HG03097 (cell line): ENCODE results near the gene C16orf54.
"Not testable (repeated sequence)": the region's sequence is repeated elsewhere in the genome, so short reads cannot be mapped to it uniquely, and the experiment has no call there.

Experiments used
- ATAC-seq: cut with Tn5 transposase; IDR thresholded peaks from one replicate; pipeline ENCODE4 v1.9.1; 2021; ENCODE audit not compliant: unreplicated experiment, low FRiP score

The C16orf54 gene, protein sequence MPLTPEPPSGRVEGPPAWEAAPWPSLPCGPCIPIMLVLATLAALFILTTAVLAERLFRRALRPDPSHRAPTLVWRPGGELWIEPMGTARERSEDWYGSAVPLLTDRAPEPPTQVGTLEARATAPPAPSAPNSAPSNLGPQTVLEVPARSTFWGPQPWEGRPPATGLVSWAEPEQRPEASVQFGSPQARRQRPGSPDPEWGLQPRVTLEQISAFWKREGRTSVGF

DNA sequence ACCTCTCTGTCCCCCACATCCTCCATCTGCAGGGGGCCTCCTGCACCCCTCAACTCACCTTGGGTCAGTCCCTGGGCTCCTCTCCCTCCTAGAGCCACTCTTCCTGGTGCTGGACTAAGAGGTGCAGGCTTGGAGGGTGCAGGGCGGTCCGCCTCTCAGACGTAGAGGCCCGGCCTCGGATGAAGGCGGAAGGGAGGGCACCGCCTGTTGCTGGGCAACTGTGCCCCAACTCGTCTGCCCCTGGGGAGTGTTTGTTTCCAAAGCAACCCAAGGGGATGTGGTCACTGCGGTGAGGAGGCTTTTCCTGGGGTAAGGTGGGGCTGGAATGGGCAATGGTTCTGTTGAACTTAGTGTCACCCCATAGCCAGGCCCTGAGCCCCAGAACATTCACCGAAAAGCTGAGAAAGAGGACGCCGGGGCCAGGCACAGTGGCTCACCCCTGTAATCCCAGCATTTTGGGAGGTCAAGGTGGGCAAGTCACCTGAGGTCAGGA is at the start of gene C16orf54:
TSS of gene C16orf54 (minus strand) at position 138 of the 493 bp plus-strand sequence. CDS start 1,039 bp downstream, outside the sequence.
- peak; percentile 80 for ATAC-seq

DNA sequence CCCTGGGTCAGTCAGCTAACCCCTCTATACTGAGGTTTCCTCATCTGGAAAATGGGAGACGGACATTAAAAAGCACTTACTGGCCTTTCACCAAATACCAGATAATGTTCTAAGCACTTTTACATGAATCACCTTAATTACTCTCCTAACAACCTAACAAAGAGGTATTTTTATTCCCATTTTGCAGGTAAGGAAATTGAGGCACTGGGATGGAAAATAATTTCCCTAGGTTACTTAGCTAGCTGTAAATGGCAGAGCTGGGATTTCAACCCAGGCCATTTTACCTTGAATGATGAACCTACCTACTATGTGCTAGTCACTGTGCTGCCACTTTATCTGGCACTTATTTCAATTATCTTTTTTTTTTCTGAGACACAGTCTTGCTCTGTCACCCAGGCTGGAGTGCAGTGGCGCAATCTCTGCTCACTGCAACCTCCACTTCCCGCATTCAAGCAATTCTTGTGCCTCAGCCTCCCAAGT is 48.5 kb upstream of the C16orf54 start:
- ATAC-seq: no peak

DNA sequence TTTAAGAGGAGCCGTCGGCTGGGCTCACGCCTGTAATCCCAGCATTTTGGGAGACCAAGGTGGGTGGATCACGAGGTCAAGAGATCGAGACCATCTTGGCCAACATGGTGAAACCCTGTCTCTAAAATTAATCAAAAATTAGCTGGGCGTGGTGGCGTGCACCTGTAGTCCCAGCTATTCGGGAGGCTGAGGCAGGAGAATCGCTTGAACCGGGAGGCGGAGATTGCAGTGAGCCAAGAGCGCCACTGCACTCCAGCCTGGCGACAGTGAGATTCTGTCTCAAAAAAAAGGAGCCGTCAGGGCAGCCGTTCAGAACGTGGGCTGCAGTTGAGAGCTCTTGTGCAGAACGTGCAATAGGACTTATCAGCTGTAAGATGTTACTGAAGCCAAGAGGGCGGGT is 47.4 kb upstream of the C16orf54 start:
- not testable (repeated sequence) for ATAC-seq

DNA sequence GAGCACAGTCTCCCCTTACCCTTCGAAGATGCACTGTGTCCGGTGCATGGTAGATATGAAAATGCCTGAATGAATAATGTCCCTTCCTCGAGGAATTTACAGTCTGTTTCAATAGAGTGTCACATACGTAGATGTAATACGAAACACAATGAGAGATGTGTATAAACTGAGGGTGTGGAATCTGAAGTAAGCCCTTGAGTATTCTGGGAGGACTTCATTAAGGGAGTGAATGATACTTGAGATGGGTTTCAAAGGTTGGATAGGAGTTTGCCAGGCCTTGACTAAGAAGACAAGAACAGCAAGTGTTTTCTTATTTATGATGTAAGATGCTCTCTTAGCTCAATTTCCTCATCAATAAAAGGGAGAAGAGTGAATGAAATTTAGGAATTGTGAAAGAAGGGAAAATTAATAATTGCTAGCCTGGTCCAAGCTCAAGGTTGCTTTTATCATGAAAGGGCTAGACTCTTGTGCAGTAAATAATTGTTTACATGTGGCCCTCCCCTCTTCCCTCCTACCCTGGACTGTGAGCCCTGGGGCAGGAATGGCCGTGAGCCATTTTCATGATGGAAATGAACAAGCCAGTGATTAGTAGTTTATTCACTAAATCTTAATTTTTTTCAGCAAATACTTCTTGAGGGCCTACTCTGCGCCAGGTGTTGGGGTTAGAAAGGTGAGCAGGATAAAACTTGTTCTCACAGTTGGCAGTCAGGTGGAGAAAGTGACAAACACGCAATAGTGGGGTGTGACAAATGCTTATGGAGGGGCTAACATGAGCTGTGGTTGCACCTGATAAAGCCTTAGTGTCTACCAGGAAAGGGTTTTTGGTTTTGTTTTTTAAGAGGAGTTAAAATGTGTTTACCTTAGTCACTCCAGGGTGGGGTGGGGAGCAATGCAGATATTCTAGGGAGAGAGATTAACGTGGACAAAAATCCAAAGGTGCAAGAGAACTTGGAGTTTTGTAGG is 46.3 kb upstream of the C16orf54 start:
- no peak for ATAC-seq

DNA sequence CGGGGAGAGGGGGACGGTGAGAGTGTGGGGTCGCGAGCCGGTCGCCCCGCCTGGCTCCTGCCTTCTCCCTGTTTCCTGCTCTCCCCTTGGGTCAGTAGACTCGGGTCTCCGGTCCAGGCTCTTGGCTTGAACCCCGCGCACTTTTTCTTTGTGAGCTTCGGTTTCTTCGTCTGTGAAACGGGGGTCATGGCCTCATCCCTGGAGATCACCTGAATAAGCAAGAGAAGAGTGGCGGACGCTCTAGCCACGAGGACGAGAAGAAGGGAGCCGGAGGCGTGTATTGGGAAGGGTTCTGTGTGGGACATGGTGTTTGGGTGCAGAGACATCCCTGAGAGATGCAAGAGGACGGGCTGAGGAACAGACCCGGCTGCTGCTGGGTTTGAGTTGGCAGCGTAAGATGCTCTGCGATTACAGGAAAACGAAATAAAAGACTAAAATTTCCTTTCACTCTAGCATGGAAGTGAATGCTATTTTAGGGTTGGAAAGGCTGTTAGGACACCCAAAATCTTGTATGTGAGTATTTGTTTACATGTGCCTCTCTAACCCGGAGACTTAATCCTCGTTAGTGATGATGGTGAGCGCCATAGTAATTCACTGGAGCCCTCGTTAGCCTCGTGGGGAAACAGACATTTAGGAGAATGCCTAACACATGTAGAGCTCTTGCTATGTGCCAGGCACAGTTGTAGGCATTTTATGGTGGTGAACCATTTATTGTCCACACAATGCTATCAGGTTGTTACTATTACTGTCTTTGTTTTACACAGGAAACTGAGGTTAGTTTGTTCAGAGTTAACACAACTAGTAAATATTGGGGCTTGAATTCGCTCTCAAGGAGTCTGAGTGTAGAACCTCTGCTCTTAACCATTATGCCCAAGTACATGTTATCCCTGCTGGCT is 45.4 kb upstream of the C16orf54 start:
- peak; percentile 4 for ATAC-seq

DNA sequence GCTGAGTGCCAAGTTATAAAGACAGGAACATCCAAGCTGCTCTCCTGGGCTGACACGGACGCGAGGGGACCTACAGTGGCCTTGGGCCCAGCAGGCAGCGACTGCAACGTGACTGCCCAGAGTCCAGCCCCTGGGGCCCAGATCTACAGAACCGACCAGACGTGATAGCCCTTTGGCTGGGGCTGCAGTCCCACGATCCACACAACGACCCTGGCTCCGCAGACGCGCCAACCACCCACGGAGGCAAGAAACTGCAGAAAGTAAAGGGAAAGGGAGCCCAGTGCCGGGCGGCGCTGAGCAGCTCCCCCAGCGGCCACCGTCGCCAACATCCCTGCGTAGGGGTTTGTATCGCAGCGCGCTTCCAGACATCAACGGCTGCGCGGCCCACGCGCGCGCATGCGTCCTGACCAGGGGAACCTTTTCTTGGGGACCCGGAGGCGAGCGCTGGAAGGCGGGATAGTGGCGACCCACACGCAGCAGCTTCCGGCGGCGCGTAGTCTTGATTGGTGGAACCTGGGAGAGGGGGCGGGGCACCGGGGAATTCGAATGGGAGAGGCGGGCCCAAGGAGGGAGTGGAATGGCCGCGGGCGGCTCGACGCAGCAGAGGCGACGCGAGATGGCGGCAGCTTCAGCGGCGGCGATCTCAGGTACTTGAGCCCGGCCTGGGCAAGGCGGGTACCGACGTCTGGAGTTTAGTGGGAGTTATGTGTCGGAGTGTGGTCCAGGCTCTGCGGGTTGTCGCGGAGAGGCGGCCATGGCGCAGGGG is 44.6 kb upstream of the C16orf54 start, which contains the start of gene KIF22:
TSS of gene KIF22 (plus strand) at position 569 of the 766 bp plus-strand sequence. CDS start at position 578, 9 bp downstream.
- peak; percentile 87 for ATAC-seq

DNA sequence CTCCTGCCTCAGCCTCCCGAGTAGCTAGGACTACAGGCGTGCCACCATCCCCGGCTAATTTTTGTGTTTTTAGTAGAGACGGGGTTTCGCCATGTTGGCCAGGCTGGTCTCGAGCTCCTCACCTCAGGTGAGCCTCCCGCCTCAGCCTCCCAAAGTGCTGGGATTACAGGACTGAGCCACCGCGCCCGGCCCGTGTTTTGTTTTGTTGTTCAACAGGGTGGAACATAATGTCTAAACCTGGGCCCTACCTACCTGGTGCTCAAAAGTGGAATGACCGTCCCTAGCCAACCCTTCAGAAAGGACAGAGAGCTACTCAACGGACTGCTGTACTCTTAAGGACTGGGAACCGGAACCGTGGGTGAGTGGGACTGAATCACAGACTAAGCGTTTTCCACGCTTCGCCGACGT is 44.0 kb upstream of the C16orf54 start:
- no peak for ATAC-seq

DNA sequence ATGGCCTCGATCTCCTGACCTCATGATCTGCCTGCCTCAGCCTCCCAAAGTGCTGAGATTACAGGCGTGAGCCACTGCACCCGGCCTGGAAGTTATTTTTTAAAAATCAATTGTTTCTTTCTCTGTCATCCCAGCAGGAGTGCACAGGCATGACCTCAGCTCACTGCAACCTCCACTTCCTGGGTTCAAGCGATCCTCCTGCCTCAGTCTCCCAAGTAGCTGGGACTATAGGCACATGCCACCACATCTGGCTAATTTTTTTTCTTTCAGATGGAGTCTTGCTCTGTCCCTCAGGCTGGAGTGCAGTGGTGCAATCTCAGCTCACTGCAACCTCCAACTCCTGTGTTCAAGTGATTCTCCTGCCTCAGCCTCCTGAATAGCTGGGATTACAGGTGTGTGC is 41.4 kb upstream of the C16orf54 start:
- not testable (repeated sequence) for ATAC-seq

DNA sequence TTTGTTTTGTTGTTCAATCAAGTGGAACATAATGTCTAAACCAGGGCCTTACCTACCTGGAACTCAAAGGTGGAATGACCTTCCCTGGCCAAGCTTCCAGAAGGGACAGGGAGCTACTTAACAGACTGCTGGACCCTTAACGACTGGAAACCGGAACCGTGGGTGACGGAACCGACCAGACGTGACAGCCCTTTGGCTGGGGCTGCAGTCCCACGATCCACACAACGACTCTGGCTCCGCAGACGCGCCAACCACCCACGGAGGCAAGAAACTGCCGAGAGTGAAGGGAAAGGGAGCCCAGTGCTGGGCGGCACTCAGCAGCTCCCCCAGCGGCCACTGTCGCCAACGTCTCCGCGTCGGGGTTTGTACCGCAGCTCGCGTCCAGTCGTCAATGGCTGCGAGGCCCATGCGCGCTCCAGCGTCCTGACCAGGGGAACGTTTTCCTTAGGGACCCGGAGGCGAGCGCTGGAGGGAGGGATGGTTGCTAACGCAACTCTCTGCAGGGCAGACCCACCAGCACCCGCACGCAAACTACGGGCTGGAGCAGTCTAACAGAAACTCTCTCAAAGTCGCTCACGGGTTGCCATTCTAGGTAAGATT is 39.2 kb upstream of the C16orf54 start:
- no peak for ATAC-seq

DNA sequence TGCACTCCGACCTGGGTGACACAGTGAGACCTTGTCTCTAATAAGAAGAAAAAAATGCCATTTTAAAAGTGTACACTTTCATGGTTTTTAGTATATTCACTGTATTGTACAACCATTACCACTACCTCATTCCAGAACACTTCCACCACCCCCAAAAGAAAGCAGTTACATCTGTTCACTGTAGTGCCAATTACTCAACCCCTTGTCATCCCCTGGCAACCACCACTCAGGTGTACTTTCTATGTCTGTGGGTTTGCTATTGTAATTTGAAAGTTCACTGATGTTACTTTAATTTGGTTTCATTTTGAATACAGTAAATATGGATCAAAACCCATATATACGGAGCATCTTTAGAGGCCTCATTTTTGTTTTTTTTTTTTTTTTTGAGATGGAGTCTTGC is 38.4 kb upstream of the C16orf54 start:
- no peak for ATAC-seq

DNA sequence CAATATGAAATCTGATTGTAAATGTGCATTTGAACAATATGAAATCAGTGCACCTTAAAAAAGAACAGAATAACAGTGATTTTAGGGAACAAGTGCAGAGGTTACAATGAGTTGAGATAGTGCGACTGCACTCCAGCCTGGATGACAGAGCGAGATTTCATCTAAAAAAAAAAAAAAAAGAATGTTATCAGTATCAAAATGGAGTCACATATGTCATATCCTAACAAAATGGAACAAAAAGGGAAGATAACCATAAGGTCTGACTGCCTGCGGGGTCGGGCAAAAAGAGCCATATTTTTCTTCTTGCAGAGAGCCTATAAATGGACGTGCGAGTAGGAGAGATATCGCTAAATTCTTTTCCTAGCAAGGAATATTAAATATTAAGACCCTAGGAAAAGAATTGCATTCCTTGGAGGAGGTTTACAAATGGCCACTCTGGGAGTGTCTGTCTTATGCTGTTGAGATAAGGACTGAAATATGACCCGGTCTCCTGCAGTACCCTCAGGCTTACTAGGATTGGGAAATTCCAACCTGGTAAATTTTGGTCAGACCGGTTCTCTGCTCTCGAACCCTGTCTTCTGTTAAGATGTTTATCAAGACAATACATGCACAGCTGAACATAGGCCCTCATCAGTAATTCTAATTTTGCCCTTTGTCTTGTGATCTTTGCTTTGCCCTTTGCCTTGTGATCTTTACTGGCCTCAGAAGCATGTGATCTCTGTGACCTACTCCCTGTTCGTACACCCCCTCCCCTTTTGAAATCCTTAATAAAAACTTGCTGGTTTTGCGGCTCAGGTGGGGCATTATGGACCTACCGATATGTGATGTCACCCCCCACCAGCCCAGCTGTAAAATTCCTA is 37.5 kb upstream of the C16orf54 start:
- not testable (repeated sequence) for ATAC-seq

DNA sequence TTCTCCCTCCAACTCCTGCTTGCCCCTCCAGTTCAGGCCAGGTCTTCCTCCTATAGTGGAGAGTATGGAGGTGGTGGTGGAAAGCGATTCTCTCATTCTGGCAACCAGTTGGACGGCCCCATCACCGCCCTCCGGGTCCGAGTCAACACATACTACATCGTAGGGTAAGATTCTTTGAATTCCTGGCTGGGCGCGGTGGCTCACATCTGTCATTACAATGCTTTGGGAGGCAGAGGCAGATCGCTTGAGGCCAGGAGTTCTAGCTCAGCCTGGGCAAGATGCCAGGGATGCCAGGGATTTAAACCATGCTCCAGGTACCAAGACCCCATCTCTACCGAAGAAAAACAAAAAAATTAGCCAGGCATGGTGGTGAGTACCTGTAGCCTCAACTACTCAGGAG is 33.7 kb upstream of the C16orf54 start:
- ATAC-seq: no peak

DNA sequence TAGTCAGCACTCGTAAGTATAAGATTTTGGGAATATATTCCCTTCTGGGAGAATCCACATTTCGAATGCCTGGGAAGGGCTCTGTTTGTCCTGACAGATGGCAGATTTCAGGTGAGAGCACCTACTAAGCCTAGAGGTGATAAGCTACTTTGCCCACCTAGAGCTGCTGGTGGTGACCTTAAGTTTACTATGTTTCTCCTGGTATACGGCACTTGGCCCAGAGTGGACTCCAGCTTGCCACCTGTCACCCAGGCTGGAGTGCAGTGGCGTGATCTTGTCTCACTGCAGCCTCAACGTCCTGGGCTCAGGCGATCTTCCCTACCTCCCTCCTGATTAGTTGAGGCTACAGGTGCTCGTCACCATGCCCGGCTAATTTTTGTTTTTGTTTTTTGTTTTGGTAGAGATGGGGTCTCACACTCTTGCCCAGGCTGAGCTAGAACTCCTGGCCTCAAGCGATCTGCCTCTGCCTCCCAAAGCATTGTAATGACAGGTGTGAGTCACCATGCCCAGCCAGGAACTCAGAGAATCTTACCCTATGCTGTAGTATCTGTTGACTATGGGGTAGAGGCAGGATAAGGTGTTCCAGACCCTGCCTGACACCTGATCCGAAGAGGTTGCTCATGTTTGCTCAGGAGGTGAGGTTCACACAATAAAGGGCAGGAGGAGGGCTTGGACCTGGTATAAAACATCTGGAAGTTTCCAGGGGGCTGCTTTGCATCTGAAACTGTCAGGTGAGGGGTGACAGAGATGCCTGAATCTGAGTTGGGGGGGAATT is 32.0 kb upstream of the C16orf54 start, which contains the start of gene ZG16:
TSS of gene ZG16 (plus strand) at position 681 of the 775 bp plus-strand sequence. CDS start 1,011 bp downstream, outside the sequence.
- ATAC-seq: no peak

DNA sequence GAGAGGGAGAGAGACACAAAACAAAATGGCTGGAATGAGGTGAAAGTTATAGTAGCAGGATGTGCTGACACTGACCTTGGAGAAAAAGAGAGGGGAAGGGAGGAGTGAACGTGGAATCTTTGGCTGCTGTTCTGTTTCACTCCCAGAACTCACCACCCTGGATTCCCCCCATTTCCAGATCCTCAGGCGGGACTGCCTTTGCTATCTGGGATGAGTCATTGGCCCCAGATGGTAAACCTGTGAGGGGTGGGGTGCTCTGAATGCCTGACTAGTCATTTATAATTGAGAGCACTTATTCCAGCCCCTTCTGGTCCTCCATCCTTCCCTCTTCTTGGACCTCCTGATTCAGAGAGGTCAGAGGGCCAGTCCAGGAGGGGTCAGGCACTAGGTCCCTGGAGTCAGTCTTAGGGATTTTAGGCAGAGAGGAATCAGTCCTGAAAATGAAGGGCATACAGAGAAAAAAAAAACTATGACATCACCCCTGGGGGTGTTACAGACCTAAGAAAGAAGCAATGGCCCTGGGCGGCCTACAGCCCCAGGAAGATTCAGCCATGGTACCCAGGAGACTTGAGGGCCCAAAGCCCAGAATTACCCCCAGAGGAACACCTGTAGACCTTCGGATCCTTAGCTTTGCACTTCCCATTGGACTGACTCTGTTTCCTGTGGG is 30.1 kb upstream of the C16orf54 start:
- no peak for ATAC-seq

DNA sequence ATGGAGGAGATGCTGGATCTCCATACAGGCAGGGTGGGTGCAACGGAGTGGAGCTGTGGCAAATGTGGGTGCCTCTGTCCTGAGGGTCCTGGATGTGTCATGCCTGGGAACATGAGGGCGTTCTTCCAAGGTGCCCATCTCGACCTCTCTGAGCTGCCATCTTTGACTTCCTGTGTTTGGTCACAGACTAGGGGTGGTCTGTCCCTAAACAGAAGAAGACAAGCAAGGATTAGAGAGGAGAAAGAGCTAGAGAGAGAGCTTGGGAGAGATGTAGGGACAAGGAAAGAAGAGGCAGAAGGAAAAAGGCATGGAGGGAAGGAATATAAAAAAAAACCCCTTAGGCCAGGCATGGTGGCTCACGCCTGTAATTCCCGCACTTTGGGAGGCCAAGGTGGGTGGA is 28.9 kb upstream of the C16orf54 start:
- ATAC-seq: no peak

DNA sequence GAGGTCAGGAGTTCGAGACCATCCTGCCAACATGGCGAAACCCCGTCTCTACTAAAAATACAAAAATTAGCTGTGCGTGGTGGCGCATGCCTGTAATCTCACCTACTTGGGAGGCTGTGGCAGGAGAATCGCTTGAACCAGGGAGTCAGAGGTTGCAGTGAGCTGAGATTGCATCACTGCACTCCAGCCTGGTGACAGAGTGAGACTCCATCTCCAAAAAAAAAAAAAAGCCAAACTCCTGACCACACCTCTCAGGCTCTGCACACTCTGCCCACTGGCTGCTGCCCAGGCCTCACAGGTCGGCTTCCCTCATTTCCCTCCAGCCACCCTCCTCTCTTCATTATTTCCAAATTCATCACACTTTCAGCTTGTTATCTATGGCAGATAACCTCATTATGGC is 26.5 kb upstream of the C16orf54 start:
- ATAC-seq: not testable (repeated sequence)
